Colon (tissue), 2 donors: ENCODE results near the gene MRPL2.

ENCODE experiments used
- FAIRE-seq: peaks from 2 replicates; lab custom pipeline; 2012; peaks lifted over from hg19 to GRCh38; lab: Jason Lieb, UNC
- donor health status: control.
- donor health status: control.

Gene MRPL2

DNA sequence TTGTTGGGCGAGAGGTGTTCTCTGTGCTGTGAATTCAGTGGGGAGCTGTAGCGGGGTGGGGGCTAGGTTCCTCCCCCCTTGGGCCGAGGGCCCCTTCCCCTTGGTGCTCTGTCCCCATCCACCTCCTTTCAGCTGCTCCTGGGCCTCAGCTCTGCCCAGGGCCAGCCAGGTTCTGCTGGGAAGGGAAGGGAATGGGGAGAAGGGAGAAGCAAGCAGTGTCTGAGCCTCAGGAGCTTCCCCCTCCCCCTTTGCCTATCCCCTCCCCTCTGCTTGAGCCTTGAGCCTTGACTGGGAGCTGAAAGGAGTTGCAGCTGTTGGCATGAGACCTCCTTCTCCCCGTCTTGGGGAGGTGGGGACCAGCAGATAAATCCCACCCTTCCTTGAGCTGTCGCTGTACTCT, 38.4 kb downstream of the MRPL2 start:
- no peak for FAIRE-seq

DNA sequence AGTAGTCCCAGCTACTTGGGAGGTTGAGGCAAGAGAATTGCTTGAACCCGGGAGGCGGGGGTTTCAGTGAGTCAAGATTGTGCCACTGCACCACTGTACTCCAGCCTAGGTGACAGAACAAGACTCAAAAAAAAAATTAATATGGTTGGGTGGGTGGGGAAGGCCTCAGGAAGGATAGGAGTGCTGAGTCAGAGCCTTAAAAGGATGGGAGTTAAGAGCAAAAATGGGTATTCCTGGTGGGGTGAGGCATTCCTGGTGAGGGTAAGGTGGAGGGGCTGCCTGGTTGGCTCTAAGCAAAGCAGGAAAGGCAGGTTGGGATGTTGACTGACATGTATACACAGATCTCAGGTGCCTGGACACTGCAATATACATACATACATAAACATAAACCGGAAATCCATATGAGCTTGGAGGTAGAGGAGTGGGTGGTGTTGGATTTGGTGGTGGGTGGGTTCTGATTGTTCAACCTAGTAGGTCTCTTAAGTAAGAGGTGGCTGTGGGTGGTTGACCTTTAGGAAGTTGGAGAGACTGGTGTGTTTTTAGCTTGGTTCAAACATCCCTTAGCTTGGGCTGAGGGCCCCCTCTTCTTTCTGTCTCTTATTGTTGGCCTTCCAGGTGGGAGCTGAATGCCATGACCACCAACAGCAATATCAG, 39.1 kb downstream of the MRPL2 start:
- FAIRE-seq, result no peak

DNA sequence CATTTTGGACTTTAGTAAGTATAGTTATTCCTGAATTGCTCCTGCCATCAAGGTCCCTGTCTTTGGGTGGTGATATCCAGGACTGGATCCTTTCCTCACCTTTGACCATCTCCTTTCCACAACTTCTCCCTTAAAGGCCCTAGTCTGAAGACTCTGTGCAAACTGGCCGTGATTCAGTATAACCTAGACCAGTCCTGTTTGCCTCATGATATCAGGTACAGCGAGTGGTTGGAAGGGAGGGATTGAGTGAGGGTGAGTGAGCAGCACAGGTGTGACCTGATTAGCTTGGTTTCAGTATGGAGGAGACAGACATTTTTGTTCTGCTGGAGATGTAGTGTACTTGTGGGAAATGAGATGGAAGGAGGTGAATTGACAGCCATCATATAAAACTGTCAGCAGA, 40.1 kb downstream of the MRPL2 start:
- FAIRE-seq, result no peak

DNA sequence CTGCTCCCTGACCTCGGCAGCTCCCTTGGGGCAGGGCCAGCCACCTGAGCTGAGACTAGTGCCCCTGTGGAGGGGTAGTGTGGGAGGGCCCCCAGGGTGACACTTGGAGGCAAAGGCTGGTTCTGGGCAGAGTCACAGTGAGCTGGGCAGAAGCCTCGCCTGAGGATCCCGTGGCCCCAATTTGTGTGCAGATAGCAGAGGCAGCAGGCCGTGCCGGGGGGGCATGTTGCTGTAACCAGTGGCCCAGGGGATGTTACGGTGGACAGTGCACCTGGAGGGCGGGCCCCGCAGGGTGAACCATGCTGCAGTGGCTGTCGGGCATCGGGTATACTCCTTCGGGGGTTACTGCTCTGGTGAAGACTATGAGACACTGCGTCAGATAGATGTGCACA, 42.3 kb downstream of the MRPL2 start:
- FAIRE-seq, result no peak

- no peak for FAIRE-seq
Measured at GRCh38 chr6:43016176-43016942, 42.9 kb downstream of the MRPL2 start.

DNA sequence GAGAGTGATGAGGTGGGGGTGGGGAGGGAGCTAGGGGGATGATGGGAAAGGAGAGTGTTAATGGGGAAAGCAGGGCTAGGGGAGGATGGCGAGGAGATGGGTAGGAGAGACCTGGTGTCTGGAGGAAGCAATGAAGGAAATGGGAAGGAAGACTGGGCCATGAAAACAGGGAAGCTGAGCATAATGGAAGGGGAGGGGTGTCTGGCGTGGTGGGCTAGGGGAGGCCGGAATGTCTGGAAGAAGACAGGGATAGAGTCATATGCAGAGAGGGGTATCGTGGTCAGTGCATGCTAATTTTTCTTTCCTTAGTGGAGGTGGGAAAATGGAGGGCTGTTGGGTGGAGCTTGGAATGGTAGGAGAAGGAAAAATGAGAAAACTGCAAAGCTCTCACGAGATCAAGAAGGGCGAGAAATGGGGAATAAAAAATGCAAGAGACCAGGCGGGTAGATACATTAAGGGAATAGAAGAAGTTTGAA, 44.8 kb downstream of the MRPL2 start:
- FAIRE-seq, result no peak

- FAIRE-seq, result peak; percentile 36
Measured at GRCh38 chr6:43013843-43014433, 45.3 kb downstream of the MRPL2 start, which contains the start of the genes KLHDC3 and MEA1. Gene KLHDC3 (plus strand): TSS chr6:43014249. CDS start chr6:43017193, 2,944 bp downstream. Gene MEA1 (minus strand): TSS chr6:43013946. CDS start chr6:43013813, 133 bp downstream.

GRCh38 chr6:43013097-43013842, 46.0 kb downstream of the MRPL2 start:
- FAIRE-seq, result no peak

DNA sequence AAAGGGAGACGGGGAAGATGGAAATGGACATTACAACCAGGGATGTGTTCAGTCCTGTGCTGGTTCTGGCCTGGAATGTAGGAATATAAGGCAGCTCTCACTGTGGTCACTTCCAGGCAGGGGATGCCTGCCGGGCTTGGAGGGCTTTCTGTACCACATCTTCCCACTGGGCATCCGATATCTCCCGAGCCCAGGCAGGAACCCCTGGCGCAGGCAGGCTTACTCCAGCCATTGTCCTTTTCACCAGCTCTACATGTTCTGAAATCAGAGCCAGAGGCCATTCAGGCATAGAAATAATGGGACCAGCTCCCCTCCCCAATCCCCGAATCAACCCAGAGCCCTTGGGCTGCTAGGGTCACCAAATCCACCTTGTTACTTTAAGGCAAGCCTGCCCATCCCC, 46.9 kb downstream of the MRPL2 start:
- FAIRE-seq, result no peak

DNA sequence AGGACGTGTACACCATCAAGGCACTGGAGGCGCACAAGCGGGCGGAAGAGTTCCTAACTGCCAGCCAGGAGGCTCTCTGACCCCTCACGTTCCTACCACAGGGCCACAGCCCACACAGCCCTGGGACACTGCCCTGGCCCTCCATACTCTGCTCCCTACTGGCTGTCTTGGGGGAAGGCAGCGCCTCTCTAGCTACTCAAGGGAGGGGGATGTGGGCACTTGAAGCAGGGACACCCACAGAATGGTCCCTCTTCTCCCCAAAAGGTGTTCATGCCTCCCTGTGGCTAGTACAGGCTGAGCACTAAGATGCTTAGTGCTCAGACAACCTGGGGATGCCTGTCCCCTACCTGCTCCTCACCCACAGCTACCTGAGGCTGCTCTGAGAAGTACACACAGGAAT, 48.0 kb downstream of the MRPL2 start:
- FAIRE-seq, result no peak

DNA sequence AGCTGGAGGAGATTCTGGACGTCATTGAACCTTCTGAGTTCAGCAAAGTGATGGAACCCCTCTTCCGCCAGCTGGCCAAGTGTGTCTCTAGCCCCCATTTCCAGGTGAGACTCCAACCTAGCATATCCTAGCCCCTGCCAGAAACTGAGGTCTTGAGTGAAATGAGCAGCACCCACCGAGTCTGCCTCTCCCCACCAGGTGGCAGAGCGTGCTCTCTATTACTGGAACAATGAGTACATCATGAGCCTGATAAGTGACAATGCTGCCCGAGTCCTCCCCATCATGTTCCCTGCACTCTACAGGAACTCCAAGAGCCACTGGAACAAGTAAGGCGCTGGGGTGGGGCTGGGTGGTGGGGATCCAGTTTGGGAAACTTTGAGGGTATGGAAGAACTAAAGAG, 50.1 kb downstream of the MRPL2 start:
- no peak for FAIRE-seq

DNA sequence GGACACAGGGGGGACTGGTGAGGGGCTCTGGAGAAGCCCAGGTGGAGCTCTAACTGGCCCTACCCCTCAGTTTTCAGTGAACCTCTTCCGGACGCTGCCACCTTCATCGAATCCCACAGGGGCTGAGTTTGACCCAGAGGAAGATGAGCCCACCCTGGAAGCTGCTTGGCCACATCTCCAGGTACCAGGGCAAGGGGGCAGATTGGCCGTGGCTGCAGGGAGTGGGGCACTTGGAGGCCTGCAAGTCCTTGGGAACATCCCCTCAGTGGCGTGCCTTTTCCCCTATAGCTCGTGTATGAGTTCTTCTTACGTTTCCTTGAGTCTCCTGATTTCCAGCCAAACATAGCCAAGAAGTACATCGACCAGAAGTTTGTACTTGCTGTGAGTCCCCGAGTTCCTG, 52.1 kb downstream of the MRPL2 start:
- no peak for FAIRE-seq

- FAIRE-seq, result no peak
Measured at GRCh38 chr6:43006251-43006650, 53.0 kb downstream of the MRPL2 start.

- FAIRE-seq, result no peak
Measured at GRCh38 chr6:43005844-43006243, 53.4 kb downstream of the MRPL2 start.
